GM12892 (cell line): ENCODE measurements around the gene TPSD1.

ENCODE experiments used
- DNase-seq: peaks from one replicate; pipeline ENCODE4 v3.0.0; 2011; ENCODE audit not compliant: insufficient read length
- FAIRE-seq: peaks from 2 replicates; lab custom pipeline; 2011; peaks lifted over from hg19 to GRCh38; lab: Jason Lieb, UNC
- POLR2A ChIP-seq: IDR thresholded peaks from 2 replicates; pipeline ENCODE4 v1.6.1; 2011; ENCODE audit warnings: low read depth, low read length, control low read depth
- POLR2AphosphoS5 ChIP-seq: IDR thresholded peaks from 2 replicates; pipeline ENCODE4 v1.6.1; 2011; ENCODE audit warnings: low read depth, low read length, control low read depth
- TAF1 ChIP-seq: IDR thresholded peaks from 2 replicates; pipeline ENCODE4 v1.6.1; 2011; ENCODE audit warnings: low read depth, mild to moderate bottlenecking, control low read depth, low read length, borderline replicate concordance

The TPSD1 gene

GRCh38 chr16:1278477-1278876 is 22.6 kb downstream of the TPSD1 start:
- no peak for DNase-seq
- FAIRE-seq: no peak
- no peak for TF ChIP-seq POLR2A
- no peak for TF ChIP-seq TAF1
- TF ChIP-seq POLR2AphosphoS5: no peak

GRCh38 chr16:1279081-1279944 is 23.4 kb downstream of the TPSD1 start:
- DNase-seq: no peak
- FAIRE-seq: no peak
- no peak for TF ChIP-seq POLR2A
- no peak for TF ChIP-seq POLR2AphosphoS5
- TF ChIP-seq TAF1: no peak

GRCh38 chr16:1279945-1280589 is 24.2 kb downstream of the TPSD1 start:
- DNase-seq (no peak), FAIRE-seq (no peak)
- TF ChIP-seq POLR2A: no peak
- no peak for TF ChIP-seq TAF1
- TF ChIP-seq POLR2AphosphoS5: no peak

GRCh38 chr16:1280783-1281182 is 24.9 kb downstream of the TPSD1 start:
- no peak for FAIRE-seq

GRCh38 chr16:1281517-1281916 is 25.6 kb downstream of the TPSD1 start:
- TF ChIP-seq POLR2AphosphoS5 (no peak), POLR2A (no peak), TAF1 (no peak)
- FAIRE-seq: no peak
- DNase-seq: no peak

More at GRCh38 chr16:1280783-1281182, 24.9 kb downstream of the TPSD1 start:
- TF ChIP-seq POLR2A (no peak), TAF1 (no peak)
- no peak for DNase-seq

GRCh38 chr16:1282324-1282973 is 26.6 kb downstream of the TPSD1 start:
- TF ChIP-seq POLR2A (no peak), TAF1 (no peak), POLR2AphosphoS5 (no peak)
- FAIRE-seq (no peak), DNase-seq (no peak)

- no peak for DNase-seq
- no peak for FAIRE-seq
- TF ChIP-seq TAF1 (no peak), POLR2A (no peak), POLR2AphosphoS5 (no peak)
These were observed 27.4 kb downstream of the TPSD1 start for GRCh38 chr16:1283296-1283695.

- FAIRE-seq (no peak), DNase-seq (no peak)
- no peak for TF ChIP-seq TAF1
- no peak for TF ChIP-seq POLR2AphosphoS5
- TF ChIP-seq POLR2A: no peak
These were observed 28.2 kb downstream of the TPSD1 start for GRCh38 chr16:1283996-1284616.

GRCh38 chr16:1285669-1286512 is 30.0 kb downstream of the TPSD1 start:
- no peak for FAIRE-seq
- TF ChIP-seq TAF1: no peak
- no peak for TF ChIP-seq POLR2AphosphoS5
- TF ChIP-seq POLR2A: no peak
- no peak for DNase-seq

- TF ChIP-seq POLR2A (no peak), POLR2AphosphoS5 (no peak), TAF1 (no peak)
- DNase-seq: no peak
- FAIRE-seq: no peak
These were observed 30.7 kb downstream of the TPSD1 start for GRCh38 chr16:1286513-1287094.
